Amniotic epithelial cell (primary cell): ENCODE measurements around the gene ABHD2.
"Not testable (repeated sequence)": the region's sequence is repeated elsewhere in the genome, so short reads cannot be mapped to it uniquely, and the experiment has no call there.

ENCODE experiments used
- DNase-seq: peaks from one replicate; pipeline ENCODE4 v3.0.0-alpha.2; 2010; ENCODE audit warnings: low read depth

Gene ABHD2

GRCh38 chr15:89227425-89227824 lies 139.2 kb downstream of the ABHD2 start:
- no peak for DNase-seq

DNA sequence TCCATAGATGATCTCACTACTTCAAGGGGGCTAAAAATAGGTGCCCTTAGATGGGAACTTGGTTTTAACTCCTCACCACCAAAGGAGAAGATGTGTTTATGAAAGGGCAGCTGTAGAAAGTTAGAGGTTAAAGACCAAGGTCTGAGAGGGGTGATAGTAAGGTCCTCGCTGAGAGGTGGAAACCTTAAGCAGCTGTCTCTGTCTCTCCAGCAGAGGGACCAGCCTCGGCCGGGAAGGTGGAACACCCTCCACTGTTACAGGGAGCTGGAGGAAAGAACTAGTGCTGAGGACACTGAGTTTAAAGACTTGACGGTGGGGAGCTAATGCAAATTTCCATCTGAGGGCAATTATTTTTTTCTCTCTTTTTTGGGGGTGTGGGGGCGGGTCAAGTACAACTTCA lies 142.0 kb downstream of the ABHD2 start:
- no peak for DNase-seq

DNA sequence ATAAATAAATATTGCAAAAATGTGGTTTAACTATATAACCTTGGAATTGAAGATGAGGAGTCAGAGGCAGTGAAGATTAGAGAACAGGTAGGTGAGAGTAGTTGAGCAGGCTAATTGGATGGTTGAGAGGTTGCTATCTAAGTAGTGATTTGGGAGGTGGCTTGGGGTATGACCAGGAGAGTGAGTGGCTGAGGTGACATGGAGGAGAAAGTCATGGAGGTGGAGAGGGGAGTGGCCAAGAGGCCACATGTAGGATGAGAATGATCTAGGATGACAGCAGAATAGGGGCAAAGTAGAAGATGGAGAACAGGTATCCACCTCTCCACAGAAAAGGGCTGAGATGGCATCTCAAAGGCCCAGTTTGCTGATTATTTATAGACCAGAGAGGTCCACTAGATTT lies 143.6 kb downstream of the ABHD2 start:
- DNase-seq = no peak

- not testable (repeated sequence) for DNase-seq
Observed at GRCh38 chr15:89239883-89240810, 151.9 kb downstream of the ABHD2 start.

GRCh38 chr15:89243046-89243690 lies 154.9 kb downstream of the ABHD2 start:
- peak; percentile 43 for DNase-seq

GRCh38 chr15:89243691-89244573 lies 155.7 kb downstream of the ABHD2 start, which contains the start of gene FANCI:
Gene FANCI (plus strand): TSS chr15:89243979. CDS start chr15:89247648, 3,669 bp downstream.
- DNase-seq = peak; percentile 90

DNA sequence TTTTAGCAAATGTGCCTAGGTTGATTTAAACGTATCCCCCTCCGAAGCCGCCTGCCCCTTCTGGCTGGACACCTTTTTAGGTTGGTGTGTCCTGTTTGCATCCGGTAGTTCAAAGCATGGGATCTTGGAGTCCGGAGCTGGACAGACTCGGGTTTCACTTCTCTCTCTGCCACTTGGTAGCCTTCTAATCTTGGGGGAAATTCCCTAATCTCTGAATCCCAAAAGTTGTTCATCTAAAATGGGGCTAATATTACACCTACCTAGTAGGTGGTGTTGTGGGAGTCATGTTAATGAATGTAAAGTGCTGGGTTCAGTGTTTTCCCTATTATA lies 156.3 kb downstream of the ABHD2 start:
- no peak for DNase-seq

DNA sequence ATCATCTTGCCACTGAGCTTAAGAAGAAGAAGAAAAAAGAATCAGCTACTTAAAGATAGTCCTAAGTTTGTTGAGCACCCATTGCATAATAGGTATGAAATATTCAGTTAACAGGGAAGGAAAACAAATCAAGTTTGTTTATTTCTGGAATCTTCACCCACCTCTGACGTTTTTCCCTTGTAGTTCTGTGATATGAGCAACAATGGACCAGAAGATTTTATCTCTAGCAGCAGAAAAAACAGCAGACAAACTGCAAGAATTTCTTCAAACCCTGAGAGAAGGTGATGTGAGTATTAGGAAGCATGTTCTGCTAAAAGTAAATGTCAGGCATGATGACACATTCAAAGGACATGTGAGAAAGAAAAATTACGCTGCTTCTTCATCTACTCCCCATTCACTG lies 159.2 kb downstream of the ABHD2 start:
- DNase-seq = peak; percentile 62

- no peak for DNase-seq
Observed at GRCh38 chr15:89248584-89248983, 160.3 kb downstream of the ABHD2 start.

GRCh38 chr15:89250142-89250541 lies 161.9 kb downstream of the ABHD2 start:
- DNase-seq = not testable (repeated sequence)
